Activated B cell treated with CpG ODN at 0.5 μM for 24 hours (primary cell): Measurements from ENCODE around the gene SHISAL2A. TPM values are rescaled to one million over a fixed set of nuclear protein-coding genes. Genes with fewer than 3 reads are reported as not detected.

Experiments used
- ATAC-seq: fragments of 200-7000 bp; cut with Tn5 transposase; one replicate; pipeline ENCODE4 v1.10.0; 2021; ENCODE audit warnings: low read depth, mild to moderate bottlenecking, moderate library complexity
- CTCF ChIA-PET: fragments of 350-600 bp; sonication (Branson Sonifier 250); formaldehyde crosslinking; loops from one replicate; lab custom pipeline; 2021; ENCODE audit warnings: antibody characterized with exemption; lab: Charles Lee
- POLR2A ChIA-PET: fragments of 350-600 bp; sonication (Branson Sonifier 250); formaldehyde crosslinking; loops from one replicate; lab custom pipeline; 2021; ENCODE audit warnings: antibody characterized with exemption; lab: Charles Lee
- DNase-seq: peaks from one replicate; pipeline ENCODE4 v3.0.0; 2022
- H3K27ac Mint-ChIP-seq: one replicate; pipeline ENCODE4 v1.8.0; 2020; ENCODE audit warnings: mixed read lengths
- H3K27me3 Mint-ChIP-seq: one replicate; pipeline ENCODE4 v1.8.0; 2021; ENCODE audit warnings: mixed read lengths
- H3K36me3 Mint-ChIP-seq: one replicate; pipeline ENCODE4 v1.8.0; 2021; ENCODE audit warnings: low read depth, mixed read lengths
- H3K4me1 Mint-ChIP-seq: one replicate; pipeline ENCODE4 v1.8.0; 2021; ENCODE audit warnings: mixed read lengths
- H3K4me3 Mint-ChIP-seq: one replicate; pipeline ENCODE4 v1.8.0; 2020; ENCODE audit warnings: mild to moderate bottlenecking, mixed read lengths
- H3K9me3 Mint-ChIP-seq: one replicate; pipeline ENCODE4 v1.8.0; 2020; ENCODE audit warnings: mixed read lengths
- intact Hi-C: fragments of 100-400 bp; cut with micrococcal nuclease; formaldehyde crosslinking; loops from one replicate; pipeline ENCODE4 v1.15.1; 2024
- total RNA-seq: library from RNA; stranded (reverse); gene quantifications from 2 replicates; pipeline ENCODE4 v1.2.3, GENCODE V29; 2022
- TF ChIP-seq, protein P1 (sequence below): fragments of 200-600 bp; IDR thresholded peaks from one replicate; pipeline ENCODE4 v1.8.0; 2022; ENCODE audit warnings: antibody characterized with exemption, mild to moderate bottlenecking

Gene SHISAL2A
- total RNA-seq, 1 donor from 2014 or later: 44.2 TPM

DNA sequence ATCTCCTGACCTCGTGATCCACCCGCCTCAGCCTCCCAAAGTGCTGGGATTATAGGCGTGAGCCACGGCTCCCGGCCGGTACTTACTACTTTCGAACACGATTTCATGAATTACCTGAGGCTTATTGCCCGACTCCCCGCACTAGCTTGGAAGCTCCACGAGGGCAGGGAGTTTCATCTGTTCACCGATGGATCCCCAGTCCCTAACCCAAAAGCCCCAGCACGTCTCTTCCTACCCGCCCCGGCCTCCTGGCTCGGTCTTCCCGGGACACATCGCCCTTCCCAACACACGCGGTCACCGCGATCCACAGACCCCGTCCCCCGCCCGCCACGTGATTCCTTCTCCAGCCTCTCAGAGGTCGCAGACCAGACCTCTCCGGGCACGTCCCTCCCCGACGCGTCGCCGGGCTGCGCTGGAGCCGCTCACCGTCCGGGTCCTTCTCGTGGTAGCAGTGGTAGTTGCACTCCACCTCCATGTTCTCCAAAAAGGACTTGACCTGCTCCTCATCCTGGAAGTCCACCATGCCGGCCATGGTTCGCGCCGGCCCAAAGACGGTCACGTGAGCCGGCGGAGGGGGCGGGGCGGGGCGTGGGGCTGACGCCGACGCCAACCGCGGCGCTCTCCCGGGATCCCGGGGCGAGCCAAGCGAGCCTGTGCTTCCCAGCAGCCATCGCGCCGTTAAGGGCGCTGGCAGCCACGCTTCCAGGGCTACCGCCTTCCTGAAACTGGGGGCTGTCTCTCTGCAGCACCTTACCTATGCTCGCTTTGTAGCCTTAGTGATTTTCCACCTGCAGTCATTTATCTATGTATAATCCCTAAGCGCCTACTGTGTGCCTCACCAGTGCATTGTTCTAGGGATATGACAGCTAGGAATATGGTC is 65.1 kb downstream of the SHISAL2A start, which contains the start of gene COA7:
Gene COA7 (minus strand): TSS at position 553 of the 880 bp plus-strand sequence. CDS start 21 bp downstream, at position 532.
- ATAC-seq (peak; percentile 30), DNase-seq (peak; percentile 72)
- H3K36me3 Mint-ChIP-seq: peaks cover 6% of the 10 kb centered on the region
- peak within 1 kb of the TSS; percentile 91 for H3K4me3 Mint-ChIP-seq
- TF ChIP-seq, protein P1, sequence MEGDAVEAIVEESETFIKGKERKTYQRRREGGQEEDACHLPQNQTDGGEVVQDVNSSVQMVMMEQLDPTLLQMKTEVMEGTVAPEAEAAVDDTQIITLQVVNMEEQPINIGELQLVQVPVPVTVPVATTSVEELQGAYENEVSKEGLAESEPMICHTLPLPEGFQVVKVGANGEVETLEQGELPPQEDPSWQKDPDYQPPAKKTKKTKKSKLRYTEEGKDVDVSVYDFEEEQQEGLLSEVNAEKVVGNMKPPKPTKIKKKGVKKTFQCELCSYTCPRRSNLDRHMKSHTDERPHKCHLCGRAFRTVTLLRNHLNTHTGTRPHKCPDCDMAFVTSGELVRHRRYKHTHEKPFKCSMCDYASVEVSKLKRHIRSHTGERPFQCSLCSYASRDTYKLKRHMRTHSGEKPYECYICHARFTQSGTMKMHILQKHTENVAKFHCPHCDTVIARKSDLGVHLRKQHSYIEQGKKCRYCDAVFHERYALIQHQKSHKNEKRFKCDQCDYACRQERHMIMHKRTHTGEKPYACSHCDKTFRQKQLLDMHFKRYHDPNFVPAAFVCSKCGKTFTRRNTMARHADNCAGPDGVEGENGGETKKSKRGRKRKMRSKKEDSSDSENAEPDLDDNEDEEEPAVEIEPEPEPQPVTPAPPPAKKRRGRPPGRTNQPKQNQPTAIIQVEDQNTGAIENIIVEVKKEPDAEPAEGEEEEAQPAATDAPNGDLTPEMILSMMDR: no peak
- peaks cover 27% of the 10 kb centered on the region for H3K4me1 Mint-ChIP-seq
- H3K27me3 Mint-ChIP-seq: no peaks in the 10 kb centered on the region
- no peaks in the 10 kb centered on the region for H3K9me3 Mint-ChIP-seq
- intact Hi-C loops: loop anchor here (1.0 kb wide), 1 partner anchor 28 kb away; the partner anchor contains the start of gene ZYG11B
- CTCF ChIA-PET: interaction anchor here (1.8 kb wide), 1 partner anchor 27 kb away, joined by 4 read pairs; no protein-coding TSS in a partner anchor
- POLR2A ChIA-PET: interaction anchor here (0.6 to 2.5 kb wide), 5 partner anchors 27 to 642 kb away, joined by 3 to 9 read pairs (median 4); partner anchors contain the start of genes BTF3L4, SHISAL2A, TUT4 and ZYG11B
- H3K27ac Mint-ChIP-seq: peak within 1 kb of the TSS; percentile 84

DNA sequence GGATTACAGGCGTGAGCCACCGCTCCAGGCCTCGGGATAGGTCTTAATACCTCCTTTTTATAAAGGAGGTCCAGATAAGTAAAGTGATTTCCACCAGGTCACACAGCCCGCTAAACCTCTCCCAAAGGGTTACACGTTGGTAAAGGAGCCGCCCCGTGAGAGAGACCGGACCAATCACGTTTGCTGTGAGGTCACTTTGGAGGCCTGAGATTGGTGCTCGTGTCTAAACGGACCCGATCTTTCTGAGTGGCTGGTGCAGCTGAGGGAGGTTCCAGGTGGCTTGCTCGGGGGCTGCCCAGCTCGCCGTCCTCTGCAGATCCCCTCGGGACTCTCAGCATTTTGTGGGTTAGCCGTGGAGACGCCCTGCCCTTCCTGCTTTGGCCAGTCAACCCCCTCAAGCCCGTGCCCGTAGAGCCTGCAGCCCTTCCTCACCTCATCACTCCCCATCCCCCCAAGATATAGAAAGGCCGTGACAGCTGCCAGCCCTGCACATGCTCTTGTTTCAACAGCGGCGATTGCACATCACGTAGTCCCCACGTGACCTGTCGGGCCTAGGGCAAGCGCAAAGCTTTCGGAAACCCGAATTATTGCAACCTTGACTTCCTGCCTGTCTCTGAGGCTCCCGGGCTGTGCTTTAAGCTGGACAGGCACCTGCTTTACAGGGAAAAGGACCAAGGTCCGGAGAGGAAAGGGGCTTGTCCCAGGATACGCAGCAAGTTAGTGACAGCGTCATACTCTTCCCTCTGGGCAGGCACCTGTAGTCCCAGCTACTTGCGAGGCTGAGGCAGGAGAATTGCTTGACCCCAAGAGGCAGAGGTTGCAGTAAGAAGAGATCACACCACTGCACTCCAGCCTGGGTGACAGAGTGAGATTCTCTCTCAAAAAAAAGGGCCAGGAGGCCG is 70.2 kb downstream of the SHISAL2A start:
- Mint-ChIP-seq H3K9me3 (no peaks in the 10 kb centered on the region), H3K4me1 (peaks cover 26% of the 10 kb centered on the region), H3K27ac (peak overlapping the region; percentile 98), H3K4me3 (peak overlapping the region; percentile 87), H3K27me3 (peaks cover 2% of the 10 kb centered on the region), H3K36me3 (peaks cover 5% of the 10 kb centered on the region)
- TF ChIP-seq, protein P1: no peak
- ATAC-seq (peak; percentile 87), DNase-seq (peak; percentile 74)
- ChIA-PET POLR2A (interaction anchor here (0.6 to 3.0 kb wide), 17 partner anchors 8 to 516 kb away, joined by 3 to 39 read pairs (median 4); partner anchors contain the start of genes CC2D1B, ECHDC2, ORC1 and PRPF38A), CTCF (interaction anchor here (0.9 to 1.6 kb wide), 4 partner anchors 23 to 479 kb away, joined by 3 to 6 read pairs (median 4); partner anchors contain the start of genes ECHDC2 and ZYG11B)
- intact Hi-C loops: loop anchor here (1.0 to 10.0 kb wide), 8 partner anchors 23 to 1728 kb away; partner anchors contain the start of genes BTF3L4, CDKN2C, CPT2 and ECHDC2

DNA sequence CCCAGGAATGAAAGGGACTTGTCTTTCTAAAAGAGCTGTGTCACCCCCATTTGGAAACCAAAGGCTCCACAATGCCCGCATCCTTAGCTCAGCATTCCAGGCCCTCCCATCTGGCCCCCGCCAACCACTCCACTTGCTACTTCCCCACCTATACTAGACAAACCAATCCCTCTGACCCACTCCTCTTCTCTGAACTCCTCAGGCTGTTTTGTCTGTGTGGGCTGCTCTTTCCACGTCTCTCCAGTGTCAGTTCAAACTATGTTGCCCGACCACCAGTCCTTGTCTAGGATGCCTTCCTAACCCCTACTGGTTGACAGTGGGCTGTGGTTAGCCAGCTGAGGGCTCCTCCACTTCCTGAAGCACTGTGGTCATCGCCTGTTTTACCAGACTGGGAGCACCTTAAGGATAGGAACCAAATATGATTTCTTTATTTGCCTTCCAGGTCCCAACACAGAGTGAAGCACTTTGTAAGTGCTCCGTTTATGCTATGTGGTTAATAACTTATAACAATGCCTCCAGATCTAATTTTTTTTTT is 73.2 kb downstream of the SHISAL2A start:
- TF ChIP-seq, protein P1: no peak
- intact Hi-C loops: loop anchor here (10.0 kb wide), 1 partner anchor 1731 kb away; the partner anchor contains the start of gene CDKN2C
- peaks cover 2% of the 10 kb centered on the region for H3K27me3 Mint-ChIP-seq
- no peak for DNase-seq
- no peak overlapping the region for H3K4me3 Mint-ChIP-seq
- ChIA-PET POLR2A (no interaction called here), CTCF (no interaction called here)
- peaks cover 19% of the 10 kb centered on the region for H3K4me1 Mint-ChIP-seq
- ATAC-seq: no peak
- H3K9me3 Mint-ChIP-seq: no peaks in the 10 kb centered on the region
- H3K27ac Mint-ChIP-seq: no peak overlapping the region
- H3K36me3 Mint-ChIP-seq: peaks cover 3% of the 10 kb centered on the region

Other genes with a start within 250 kb of the SHISAL2A start
- 3.2 TPM in 2 replicates for gene ORC1, start 228.7 kb upstream of the SHISAL2A start, total RNA-seq
- gene PRPF38A, start 228.6 kb upstream of the SHISAL2A start, total RNA-seq: 75.6 and 78.4 TPM in 2 replicates
- gene TUT4, start 80.1 kb upstream of the SHISAL2A start, total RNA-seq: 143 and 158 TPM in 2 replicates
- gene GPX7, start 30.8 kb upstream of the SHISAL2A start, total RNA-seq: 20.9 and 22.4 TPM in 2 replicates
- 23.5 and 23.6 TPM in 2 replicates for gene COA7, start 65.2 kb downstream of the SHISAL2A start, total RNA-seq
- gene ZYG11B, start 93.3 kb downstream of the SHISAL2A start, total RNA-seq: 14.9 and 17.3 TPM in 2 replicates
- gene ZYG11A, start 209.6 kb downstream of the SHISAL2A start, total RNA-seq: 1.3 and 1.5 TPM in 2 replicates